Measurements from ENCODE around the gene S1PR5.

The S1PR5 gene

DNA sequence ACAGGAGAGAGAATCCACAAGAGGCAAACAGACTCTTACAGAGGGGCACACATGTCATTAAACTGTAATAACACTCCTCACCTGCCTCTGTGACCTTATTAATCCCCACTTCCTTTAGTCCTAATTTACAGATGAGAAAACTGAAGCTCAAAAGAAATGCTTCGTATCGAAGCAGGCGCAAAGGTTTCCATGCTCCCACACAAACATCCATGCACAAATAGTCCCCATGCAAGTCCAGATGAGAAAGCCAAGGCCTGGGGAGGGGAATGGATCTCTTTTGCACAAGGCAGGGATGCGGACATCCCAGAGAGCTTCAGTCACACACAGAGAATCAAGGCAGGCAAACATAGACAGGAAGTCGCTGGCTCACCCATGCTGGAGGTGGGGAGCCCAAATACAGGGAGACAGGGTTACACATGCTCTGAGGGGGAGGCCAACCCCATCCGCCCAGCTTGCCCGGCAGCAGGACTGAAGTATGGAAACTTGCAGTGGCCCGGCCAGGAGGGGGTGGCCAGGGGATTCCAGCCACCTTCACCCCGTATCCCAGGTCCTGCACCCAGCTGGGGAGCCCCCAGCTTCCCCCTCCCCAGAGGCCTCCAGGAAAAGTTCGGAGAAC is 468 bp downstream of the S1PR5 start:
- in situ Hi-C loops (cut with MboI; ENCODE audit: low sequenced_read_pairs), result no loop called here

DNA sequence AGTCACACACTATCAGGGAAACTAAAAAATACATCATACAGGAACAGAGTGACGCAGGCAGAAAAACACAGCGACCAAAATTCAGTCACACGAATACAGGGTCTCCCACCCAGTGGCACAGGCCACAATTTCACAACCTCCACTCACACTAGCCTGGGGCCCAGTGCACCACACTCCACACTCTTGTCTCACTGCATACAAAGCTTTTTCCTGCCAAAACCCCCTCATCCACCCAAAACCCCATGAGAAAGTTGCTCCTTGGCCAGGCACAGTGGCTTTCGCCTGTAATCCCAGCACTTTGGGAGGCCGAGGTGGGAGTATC is 1.2 kb downstream of the S1PR5 start:
- in situ Hi-C loops (cut with MboI; ENCODE audit: low sequenced_read_pairs), result no loop called here

- in situ Hi-C loops (cut with MboI; ENCODE audit: low sequenced_read_pairs), result no loop called here
Observed at GRCh38 chr19:10514211-10515145, 2.8 kb downstream of the S1PR5 start.

- in situ Hi-C loops (cut with MboI; ENCODE audit: low sequenced_read_pairs), result no loop called here
Observed at GRCh38 chr19:10513223-10513622, 4.0 kb downstream of the S1PR5 start.

DNA sequence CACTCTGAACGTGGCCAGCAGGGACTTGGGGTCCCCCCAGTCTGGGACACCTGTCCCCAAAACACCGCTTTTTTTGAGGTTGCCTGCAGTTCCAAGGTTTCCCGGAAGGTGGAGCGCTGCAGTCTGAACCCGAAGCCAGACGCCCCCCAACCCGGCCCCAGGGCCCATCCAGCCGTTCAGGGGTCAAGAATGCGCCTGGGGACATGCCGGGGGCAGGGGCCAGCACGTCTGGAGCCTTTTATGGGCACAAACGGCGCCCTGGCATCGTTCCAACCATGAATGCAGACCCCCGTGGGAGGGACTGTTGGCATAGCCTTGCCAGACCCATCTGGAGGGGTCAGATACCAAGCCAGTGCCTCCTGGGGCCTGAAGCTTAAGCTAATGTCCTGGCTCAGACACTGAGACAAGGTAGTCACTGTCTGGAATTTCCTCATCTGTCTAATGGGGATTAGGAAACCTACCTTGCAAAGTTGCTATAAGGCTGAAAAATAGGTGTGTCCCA is 6.9 kb downstream of the S1PR5 start:
- in situ Hi-C loops (cut with MboI; ENCODE audit: low sequenced_read_pairs), result no loop called here

DNA sequence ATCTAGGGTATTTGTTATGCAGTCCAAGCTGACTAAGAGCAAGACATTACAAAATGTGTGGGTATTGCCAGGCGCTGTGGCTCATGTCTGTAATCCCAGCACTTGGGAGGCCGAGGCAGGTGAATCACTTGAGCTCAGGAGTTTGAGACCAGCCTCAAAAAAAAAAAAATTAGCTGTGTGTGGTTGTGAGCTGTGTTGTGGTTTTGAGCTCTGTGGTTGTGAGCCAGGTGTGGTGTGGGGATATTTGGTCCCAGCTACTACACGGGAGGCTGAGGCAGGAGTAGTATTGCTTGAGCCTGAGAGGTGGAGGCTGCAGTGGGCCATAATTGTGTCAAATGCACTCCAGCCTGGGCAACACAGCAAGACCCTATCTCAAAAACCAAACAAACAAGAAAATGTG is 8.5 kb downstream of the S1PR5 start:
- in situ Hi-C loops (cut with MboI; ENCODE audit: low sequenced_read_pairs), result no loop called here

DNA sequence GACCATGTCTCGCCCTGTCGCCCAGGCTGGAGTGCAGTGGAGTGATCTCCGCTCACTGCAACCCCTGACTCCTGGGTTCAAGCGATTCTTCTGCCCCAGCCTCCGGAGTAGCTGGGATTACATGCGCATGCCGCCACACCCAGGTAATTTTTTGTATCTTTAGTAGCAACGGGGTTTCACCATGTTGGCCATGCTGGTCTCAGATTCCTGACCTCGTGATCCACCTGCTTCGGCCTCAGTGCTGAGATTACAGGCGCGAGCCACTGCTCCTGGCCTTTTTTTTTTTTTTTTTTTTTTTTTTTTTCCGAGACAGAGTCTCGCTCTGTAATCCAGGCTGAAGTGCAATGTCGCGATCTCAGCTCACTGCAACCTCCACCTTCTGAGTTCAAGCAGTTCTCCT is 9.2 kb downstream of the S1PR5 start:
- in situ Hi-C loops (cut with MboI; ENCODE audit: low sequenced_read_pairs), result no loop called here

- in situ Hi-C loops (cut with MboI; ENCODE audit: low sequenced_read_pairs), result no loop called here
Observed at GRCh38 chr19:10505583-10506229, 11.5 kb downstream of the S1PR5 start.

DNA sequence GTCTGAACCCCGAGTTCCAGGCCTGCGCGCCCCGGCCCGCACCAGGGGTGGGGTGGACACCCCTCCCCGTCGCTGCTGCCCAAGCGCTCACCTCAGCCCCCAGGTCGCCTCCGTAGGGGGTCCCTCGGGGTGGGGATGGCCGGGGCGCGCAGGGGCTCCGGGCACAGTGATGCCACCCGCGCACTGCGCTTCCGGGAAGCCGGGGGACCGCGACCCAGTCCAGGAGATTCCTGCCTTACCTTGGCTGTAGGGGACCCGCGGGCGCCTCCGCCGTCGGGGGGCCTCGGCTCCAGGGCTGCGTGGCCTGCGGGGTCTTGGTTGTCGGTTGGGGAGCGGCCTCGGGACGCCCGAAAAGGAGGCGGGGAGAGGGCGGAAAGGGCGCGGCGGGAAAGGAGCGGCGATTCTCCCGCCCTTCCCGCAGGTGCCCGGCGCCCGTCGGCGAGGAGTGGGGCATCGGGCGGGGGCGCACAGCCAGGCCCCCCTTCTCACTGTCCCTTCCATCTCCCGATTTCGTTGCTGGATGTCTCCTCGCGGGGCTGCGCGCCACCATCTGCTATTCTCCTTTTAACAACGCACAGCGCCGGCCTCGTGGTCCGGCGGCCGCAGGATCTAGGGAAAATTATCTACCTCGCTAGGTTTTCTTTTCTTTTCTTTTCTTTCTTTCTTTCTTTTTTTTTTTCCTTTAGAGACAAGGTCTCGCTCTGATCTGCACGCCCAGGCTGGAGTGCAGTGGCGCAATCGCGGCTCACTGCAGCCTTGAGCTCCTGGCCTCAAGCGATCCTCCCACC is 14.1 kb downstream of the S1PR5 start, which contains the start of gene KEAP1:
KEAP1 (minus strand) TSS at position 355 of the 788 bp plus-strand sequence. CDS start 3,323 bp downstream, outside the sequence.
- in situ Hi-C loops (cut with MboI; ENCODE audit: low sequenced_read_pairs), result no loop called here

DNA sequence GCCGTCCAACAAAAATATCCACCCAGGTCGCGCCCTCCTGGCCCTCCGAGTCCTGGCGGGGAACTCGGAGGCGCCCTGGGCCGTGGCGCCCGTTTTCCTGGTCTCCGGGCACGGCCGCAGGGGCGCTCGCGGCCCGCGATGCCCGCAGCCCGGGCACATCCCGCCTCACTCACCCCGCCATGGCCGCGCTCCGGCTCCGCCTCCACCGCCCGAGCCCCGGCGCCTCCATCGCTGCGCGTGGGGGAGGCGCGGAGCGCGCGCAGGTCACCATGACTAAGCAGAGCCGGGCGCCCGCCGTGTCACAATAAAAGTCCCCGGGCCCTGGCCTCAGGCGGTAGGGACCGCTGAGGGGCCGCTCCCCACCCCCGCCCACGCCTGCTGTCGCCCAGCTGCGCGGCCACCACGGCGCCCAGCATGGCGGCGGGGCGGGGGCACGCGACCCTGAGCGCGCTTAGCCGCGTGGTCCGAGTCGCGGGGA is 14.7 kb downstream of the S1PR5 start:
- in situ Hi-C loops (cut with MboI; ENCODE audit: low sequenced_read_pairs), result no loop called here

GRCh38 chr19:10501971-10502523 is 15.2 kb downstream of the S1PR5 start:
- in situ Hi-C loops (cut with MboI; ENCODE audit: low sequenced_read_pairs), result no loop called here

- in situ Hi-C loops (cut with MboI; ENCODE audit: low sequenced_read_pairs), result no loop called here
Observed at GRCh38 chr19:10500247-10500592, 17.0 kb downstream of the S1PR5 start.

DNA sequence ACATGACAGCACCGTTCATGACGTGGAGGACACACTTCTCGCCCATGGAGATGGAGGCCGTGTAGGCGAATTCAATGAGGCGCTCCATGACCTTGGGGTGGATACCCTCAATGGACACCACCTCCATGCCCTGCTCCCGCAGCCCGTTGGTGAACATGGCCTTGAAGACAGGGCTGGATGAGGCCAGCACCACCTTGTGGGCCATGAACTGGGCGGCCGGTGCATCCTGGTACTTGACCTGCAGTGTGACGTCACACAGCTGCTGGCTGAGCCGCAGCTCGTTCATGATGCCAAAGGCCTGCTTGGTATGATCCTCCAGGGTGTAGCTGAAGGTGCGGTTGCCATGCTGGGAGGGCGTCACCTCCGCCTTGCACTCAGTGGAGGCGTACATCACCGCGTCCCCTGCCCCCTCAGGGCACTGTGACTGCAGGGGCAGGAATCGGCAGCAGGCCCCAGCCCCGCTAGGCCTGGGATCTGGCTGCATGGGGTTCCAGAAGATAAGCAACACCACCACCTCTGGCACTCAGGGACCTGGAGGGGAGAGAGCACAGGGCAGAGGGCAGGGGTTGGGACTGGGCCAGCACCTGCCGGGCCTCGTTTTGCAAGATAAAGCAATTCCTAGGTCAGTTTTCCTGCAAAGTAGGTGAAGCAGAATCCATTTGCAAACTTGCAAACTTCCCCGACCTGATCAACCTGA is 17.5 kb downstream of the S1PR5 start:
- in situ Hi-C loops (cut with MboI; ENCODE audit: low sequenced_read_pairs), result no loop called here

DNA sequence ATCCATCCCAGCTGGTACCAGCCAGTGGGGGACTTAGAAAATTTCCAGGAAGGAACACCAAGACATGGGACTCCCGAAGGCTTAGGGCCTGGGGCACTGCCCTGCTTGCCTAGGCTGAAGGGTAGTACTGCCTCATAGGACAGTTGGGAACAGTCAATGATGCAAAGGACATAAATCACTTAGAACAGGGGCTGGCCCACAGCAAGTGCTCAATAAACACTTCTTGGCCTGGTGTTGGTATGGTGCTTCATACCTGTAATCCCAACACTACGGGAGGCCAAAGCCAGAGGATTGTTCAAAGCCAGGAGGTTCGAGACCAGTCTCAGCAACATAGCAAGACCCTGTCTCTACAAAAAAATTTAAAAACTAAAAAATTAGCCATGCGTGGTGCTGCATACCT is 19.9 kb downstream of the S1PR5 start:
- in situ Hi-C loops (cut with MboI; ENCODE audit: low sequenced_read_pairs), result no loop called here

DNA sequence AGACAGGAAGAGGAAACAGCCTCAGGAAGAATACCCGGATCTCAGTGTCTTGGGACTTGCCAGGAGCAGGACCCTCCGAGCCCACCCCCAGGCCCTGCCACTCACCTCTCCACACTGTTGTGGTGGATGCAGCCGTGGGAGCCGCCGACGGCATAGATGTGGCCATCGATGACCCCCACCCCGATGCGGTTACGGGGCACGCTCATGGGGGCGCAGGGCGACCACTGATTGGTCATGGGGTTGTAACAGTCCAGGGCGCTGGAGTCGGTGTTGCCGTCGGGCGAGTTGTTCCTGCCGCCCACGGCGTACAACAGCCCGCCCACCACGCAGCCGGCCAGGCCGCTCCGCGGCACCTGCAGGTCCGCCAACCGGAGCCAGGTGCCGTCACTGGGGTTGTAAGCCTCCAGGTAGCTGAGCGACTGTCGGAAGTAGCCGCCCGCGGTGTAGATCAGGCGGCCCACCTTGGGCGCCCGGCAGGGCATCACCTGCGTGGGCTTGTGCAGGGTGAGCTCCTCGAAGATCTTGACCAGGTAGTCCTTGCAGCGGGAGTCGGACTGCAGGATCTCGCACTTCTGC is 25.7 kb downstream of the S1PR5 start:
- in situ Hi-C loops (cut with MboI; ENCODE audit: low sequenced_read_pairs), result no loop called here

GRCh38 chr19:10486551-10486950 is 30.7 kb downstream of the S1PR5 start:
- in situ Hi-C loops (cut with MboI; ENCODE audit: low sequenced_read_pairs), result no loop called here

DNA sequence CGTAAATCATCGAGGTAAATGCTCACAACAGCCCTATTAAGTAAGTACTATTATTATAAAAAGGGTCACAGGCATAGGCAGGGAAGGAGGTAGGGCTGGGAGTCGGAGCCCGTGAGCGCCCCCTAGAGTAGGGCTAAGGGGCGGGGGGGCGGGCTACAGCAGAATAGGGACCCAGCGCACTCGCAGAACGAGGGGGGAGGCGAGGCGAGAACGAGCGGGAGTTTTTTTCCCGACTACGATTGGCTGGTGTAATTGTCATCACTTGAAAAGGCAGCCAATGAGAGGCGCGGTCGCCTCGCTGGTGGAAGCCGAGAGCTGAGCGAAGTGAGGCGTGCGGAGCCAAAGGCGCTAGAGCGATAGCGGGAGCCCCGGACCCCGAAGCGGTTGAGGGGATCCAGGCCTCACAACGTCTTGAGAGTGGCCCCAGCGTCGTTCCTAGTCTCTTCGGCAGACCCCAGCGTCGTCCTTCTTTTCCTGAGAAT is 38.3 kb downstream of the S1PR5 start:
- in situ Hi-C loops (cut with MboI; ENCODE audit: low sequenced_read_pairs), result no loop called here

GRCh38 chr19:10478476-10478875 is 38.8 kb downstream of the S1PR5 start:
- in situ Hi-C loops (cut with MboI; ENCODE audit: low sequenced_read_pairs), result no loop called here

DNA sequence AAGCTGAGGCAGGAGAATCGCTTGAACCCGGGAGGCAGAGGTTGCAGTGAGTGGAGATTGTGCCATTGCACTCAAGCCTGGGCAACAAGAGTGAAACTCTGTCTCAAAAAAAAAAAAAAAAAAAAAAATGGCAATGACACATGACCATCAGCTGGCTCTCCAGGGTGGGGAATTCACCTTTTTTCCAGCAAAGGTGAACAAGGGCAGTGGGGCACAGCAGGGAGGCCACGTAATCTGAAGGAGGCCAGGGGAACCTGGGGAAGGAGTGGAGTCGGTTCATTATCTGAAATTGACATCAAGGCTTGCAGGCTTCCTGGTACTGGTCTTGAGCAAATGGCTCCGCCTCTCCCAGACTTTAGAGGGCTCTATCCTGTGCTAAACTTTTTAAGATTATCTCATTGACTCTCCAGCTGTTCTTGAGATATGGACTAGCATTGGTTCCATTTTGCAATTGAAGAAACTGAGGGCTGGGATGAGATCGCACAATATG is 42.2 kb downstream of the S1PR5 start:
- in situ Hi-C loops (cut with MboI; ENCODE audit: low sequenced_read_pairs), result no loop called here
